ENCODE measurements around the gene SPOCD1. TPM values are rescaled to one million over a fixed set of nuclear protein-coding genes. Genes with fewer than 3 reads are reported as not detected.

SPOCD1 gene
- total RNA-seq, 1 experiment from 2014 or later = 0.66 TPM

DNA sequence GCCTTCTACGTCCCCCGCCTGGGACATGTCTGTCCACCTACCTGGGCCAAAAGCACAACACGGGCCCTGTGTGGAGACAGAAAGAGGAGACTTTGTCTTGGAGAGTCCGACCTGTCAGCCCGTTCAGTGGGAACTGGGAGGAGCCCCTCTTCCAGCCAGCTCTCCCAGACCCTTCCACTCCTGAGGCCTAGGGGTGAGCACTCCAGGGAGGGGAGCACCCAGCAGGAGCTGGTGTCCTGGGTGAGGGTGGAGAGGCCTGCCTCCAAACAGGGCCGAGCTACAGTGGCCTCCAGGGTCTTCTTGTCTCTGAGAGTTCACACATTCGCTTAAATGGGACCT is 546 bp downstream of the SPOCD1 start:
- Mint-ChIP-seq H3K4me1 (ENCODE audit: low read depth, unreplicated experiment) (no peaks in the 10 kb centered on the region), H3K36me3 (ENCODE audit: insufficient read depth, unreplicated experiment) (no peaks in the 10 kb centered on the region), H3K27me3 (ENCODE audit: insufficient read depth, unreplicated experiment) (no peaks in the 10 kb centered on the region), H3K9me3 (ENCODE audit: unreplicated experiment) (no peaks in the 10 kb centered on the region), H3K27ac (ENCODE audit: unreplicated experiment) (no peak overlapping the region), H3K4me3 (ENCODE audit: unreplicated experiment) (no peak overlapping the region)
- no peaks in the 10 kb centered on the region for H3K27me3 ChIP-seq (replicated peaks; ENCODE audit: control insufficient read depth, insufficient read depth, low read length)
- ChIA-PET POLR2A (interaction anchor here (0.6 kb wide), 2 partner anchors 26 to 426 kb away, joined by 5 read pairs; no protein-coding TSS in a partner anchor), CTCF (interaction anchor here (0.8 to 1.7 kb wide), 3 partner anchors 26 to 149 kb away, joined by 3 to 9 read pairs (median 5); no protein-coding TSS in a partner anchor)
- no peaks in the 10 kb centered on the region for H3K4me1 ChIP-seq
- DNase-seq = no peak
- BruUV-seq (replicated peaks) = no TSS peak
- intact Hi-C loops (cut with micrococcal nuclease; ENCODE audit: unreplicated experiment) = no loop called here
- TF ChIP-seq, protein P1, sequence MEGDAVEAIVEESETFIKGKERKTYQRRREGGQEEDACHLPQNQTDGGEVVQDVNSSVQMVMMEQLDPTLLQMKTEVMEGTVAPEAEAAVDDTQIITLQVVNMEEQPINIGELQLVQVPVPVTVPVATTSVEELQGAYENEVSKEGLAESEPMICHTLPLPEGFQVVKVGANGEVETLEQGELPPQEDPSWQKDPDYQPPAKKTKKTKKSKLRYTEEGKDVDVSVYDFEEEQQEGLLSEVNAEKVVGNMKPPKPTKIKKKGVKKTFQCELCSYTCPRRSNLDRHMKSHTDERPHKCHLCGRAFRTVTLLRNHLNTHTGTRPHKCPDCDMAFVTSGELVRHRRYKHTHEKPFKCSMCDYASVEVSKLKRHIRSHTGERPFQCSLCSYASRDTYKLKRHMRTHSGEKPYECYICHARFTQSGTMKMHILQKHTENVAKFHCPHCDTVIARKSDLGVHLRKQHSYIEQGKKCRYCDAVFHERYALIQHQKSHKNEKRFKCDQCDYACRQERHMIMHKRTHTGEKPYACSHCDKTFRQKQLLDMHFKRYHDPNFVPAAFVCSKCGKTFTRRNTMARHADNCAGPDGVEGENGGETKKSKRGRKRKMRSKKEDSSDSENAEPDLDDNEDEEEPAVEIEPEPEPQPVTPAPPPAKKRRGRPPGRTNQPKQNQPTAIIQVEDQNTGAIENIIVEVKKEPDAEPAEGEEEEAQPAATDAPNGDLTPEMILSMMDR (IDR thresholded peaks at IDR 0.05; ENCODE audit: insufficient read depth in 1 of 2, low read depth in 1 of 2, low read length in 1 of 2, severe bottlenecking in 1 of 2, unreplicated experiment in 1 of 2) = no peak
- no peaks in the 10 kb centered on the region for H3K9me3 ChIP-seq
- H3K36me3 ChIP-seq (ENCODE audit: control insufficient read depth, insufficient read depth, low read length) = no peaks in the 10 kb centered on the region
- H3K4me3 ChIP-seq (ENCODE audit: low read depth, low read length) = no peak overlapping the region

DNA sequence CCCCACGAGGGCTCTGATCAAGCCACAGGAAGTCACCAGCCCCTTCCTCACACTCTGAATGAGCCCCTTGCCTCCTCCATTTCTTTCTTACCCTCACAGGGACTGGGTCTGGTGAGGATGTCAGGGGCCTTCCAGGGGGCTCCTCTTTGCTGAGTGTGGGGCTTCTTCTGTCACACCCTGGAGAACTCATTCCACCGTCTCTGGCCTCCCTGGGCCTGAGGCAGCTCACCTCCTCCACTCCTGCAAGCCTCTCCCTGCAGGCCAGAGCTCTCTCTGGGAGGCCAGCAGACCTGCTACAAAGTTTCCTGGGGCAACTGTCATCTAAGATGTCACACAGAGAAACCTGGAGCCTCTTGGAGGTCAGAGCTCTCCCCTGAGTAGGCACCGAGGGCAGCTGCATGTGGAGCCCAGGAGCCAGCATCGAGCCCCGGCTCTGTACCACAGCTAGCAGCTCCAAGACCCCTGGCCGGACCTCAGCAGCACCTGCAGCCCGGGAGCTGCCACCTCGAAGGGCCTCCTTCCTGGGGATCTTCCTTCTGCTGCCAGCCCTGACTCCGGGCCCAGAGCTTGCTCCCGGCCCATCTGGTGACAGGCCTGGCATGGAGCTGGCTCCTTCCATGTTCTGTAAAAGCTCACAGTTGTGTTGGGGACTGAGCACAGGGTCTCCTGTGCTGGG is 1.1 kb downstream of the SPOCD1 start:
- CTCF ChIA-PET = interaction anchor here (0.6 to 1.7 kb wide), 3 partner anchors 26 to 149 kb away, joined by 5 to 9 read pairs (median 6); no protein-coding TSS in a partner anchor
- Histone ChIP-seq H3K36me3 (ENCODE audit: control insufficient read depth, insufficient read depth, low read length) (no peaks in the 10 kb centered on the region), H3K27me3 (replicated peaks; ENCODE audit: control insufficient read depth, insufficient read depth, low read length) (no peaks in the 10 kb centered on the region), H3K4me3 (ENCODE audit: low read depth, low read length) (no peak overlapping the region), H3K4me1 (no peaks in the 10 kb centered on the region), H3K9me3 (no peaks in the 10 kb centered on the region)
- H3K4me3 Mint-ChIP-seq (ENCODE audit: unreplicated experiment) = no peak overlapping the region
- POLR2A ChIA-PET = interaction anchor here (0.6 kb wide), 1 partner anchor 26 kb away, joined by 5 read pairs; no protein-coding TSS in a partner anchor
- H3K27me3 Mint-ChIP-seq (ENCODE audit: insufficient read depth, unreplicated experiment) = no peaks in the 10 kb centered on the region
- BruUV-seq (replicated peaks) = no TSS peak
- intact Hi-C loops (cut with micrococcal nuclease; ENCODE audit: unreplicated experiment) = no loop called here
- no peak overlapping the region for H3K27ac Mint-ChIP-seq (ENCODE audit: unreplicated experiment)
- H3K9me3 Mint-ChIP-seq (ENCODE audit: unreplicated experiment) = no peaks in the 10 kb centered on the region
- DNase-seq = no peak
- TF ChIP-seq, protein P1 (IDR thresholded peaks at IDR 0.05; ENCODE audit: insufficient read depth in 1 of 2, low read depth in 1 of 2, low read length in 1 of 2, severe bottlenecking in 1 of 2, unreplicated experiment in 1 of 2) = no peak
- H3K4me1 Mint-ChIP-seq (ENCODE audit: low read depth, unreplicated experiment) = no peaks in the 10 kb centered on the region
- no peaks in the 10 kb centered on the region for H3K36me3 Mint-ChIP-seq (ENCODE audit: insufficient read depth, unreplicated experiment)

DNA sequence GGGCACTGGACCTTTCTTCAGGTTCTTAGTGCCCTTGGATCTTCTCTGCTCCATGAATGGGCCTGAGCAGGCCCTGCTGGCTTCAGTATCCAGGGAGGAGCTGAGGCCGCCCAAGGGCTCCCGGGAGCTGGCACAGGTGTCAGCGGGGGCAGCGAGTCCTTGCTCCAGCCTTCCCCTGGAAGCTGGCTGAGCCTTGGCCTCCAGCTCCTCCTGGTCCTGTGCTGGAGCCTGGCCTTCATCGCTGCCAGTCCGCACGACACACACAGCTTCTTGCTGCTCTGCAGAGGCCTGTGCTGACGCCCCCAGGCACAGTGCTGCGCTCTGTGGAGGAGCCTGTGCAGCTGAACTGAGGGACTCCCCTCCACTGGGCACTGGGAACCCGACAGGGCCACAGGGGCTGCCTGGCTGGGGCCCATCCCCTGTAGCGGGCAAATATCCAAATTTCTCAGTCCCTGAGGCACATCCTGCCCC is 1.7 kb downstream of the SPOCD1 start:
- POLR2A ChIA-PET = no interaction called here

More for the DNA sequence above, 1.7 kb downstream of the SPOCD1 start:
- H3K4me3 Mint-ChIP-seq (ENCODE audit: unreplicated experiment) = no peak overlapping the region
- Histone ChIP-seq H3K36me3 (ENCODE audit: control insufficient read depth, insufficient read depth, low read length) (no peaks in the 10 kb centered on the region), H3K4me1 (no peaks in the 10 kb centered on the region), H3K9me3 (no peaks in the 10 kb centered on the region), H3K27me3 (replicated peaks; ENCODE audit: control insufficient read depth, insufficient read depth, low read length) (no peaks in the 10 kb centered on the region), H3K4me3 (ENCODE audit: low read depth, low read length) (no peak overlapping the region)
- H3K27ac Mint-ChIP-seq (ENCODE audit: unreplicated experiment) = no peak overlapping the region
- no peak for DNase-seq
- no peaks in the 10 kb centered on the region for H3K27me3 Mint-ChIP-seq (ENCODE audit: insufficient read depth, unreplicated experiment)
- H3K4me1 Mint-ChIP-seq (ENCODE audit: low read depth, unreplicated experiment) = no peaks in the 10 kb centered on the region
- BruUV-seq (replicated peaks) = no TSS peak
- intact Hi-C loops (cut with micrococcal nuclease; ENCODE audit: unreplicated experiment) = no loop called here
- no peaks in the 10 kb centered on the region for H3K36me3 Mint-ChIP-seq (ENCODE audit: insufficient read depth, unreplicated experiment)
- CTCF ChIA-PET = interaction anchor here (0.6 kb wide), 1 partner anchor 109 kb away, joined by 6 read pairs; no protein-coding TSS in a partner anchor
- H3K9me3 Mint-ChIP-seq (ENCODE audit: unreplicated experiment) = no peaks in the 10 kb centered on the region
- TF ChIP-seq, protein P1 (IDR thresholded peaks at IDR 0.05; ENCODE audit: insufficient read depth in 1 of 2, low read depth in 1 of 2, low read length in 1 of 2, severe bottlenecking in 1 of 2, unreplicated experiment in 1 of 2) = no peak
